GM18498 (cell line): ENCODE data around the gene NGFR.

Experiments
- ATAC-seq: cut with Tn5 transposase; IDR thresholded peaks from one replicate; pipeline ENCODE4 v1.9.1; 2021; ENCODE audit warnings: mild to moderate bottlenecking, moderate library complexity; ENCODE audit not compliant: unreplicated experiment

Gene NGFR, protein sequence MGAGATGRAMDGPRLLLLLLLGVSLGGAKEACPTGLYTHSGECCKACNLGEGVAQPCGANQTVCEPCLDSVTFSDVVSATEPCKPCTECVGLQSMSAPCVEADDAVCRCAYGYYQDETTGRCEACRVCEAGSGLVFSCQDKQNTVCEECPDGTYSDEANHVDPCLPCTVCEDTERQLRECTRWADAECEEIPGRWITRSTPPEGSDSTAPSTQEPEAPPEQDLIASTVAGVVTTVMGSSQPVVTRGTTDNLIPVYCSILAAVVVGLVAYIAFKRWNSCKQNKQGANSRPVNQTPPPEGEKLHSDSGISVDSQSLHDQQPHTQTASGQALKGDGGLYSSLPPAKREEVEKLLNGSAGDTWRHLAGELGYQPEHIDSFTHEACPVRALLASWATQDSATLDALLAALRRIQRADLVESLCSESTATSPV

DNA sequence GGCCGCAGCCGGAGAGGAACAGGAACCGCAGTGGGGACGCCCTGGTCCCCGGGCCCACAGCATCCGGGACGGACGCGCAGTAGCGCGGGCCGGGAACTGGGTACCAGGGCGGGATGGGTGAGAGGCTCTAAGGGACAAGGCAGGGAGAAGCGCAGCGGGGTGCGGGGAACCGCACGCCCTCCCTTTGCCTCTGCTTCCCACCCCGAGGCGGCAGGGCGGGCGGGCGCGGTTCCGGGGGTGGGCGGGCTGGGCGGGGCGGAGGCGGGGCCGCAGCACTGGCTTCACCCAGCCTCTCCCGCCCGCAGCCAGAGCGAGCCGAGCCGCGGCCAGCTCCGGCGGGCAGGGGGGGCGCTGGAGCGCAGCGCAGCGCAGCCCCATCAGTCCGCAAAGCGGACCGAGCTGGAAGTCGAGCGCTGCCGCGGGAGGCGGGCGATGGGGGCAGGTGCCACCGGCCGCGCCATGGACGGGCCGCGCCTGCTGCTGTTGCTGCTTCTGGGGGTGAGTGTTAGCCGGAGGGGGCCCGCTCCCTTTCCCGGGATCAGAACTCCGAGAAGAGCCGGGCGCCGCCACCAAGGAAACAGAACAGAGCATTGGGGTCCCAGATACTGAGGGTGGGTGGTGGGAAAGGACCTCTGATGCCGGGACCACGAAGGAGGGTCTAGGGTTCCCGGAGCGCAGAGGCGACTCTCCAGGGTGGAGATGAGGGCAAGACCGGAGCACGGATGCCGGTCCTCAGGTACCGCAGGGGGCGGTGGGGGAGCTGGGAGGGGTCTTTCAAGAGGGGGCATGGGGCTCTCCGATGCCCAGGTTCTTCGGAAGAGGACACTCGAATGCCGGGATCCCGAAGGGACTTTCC, at the start of gene NGFR:
TSS of gene NGFR (plus strand) at position 308 of the 856 bp plus-strand sequence. CDS start at position 433, 125 bp downstream.
- peak; percentile 42 for ATAC-seq

DNA sequence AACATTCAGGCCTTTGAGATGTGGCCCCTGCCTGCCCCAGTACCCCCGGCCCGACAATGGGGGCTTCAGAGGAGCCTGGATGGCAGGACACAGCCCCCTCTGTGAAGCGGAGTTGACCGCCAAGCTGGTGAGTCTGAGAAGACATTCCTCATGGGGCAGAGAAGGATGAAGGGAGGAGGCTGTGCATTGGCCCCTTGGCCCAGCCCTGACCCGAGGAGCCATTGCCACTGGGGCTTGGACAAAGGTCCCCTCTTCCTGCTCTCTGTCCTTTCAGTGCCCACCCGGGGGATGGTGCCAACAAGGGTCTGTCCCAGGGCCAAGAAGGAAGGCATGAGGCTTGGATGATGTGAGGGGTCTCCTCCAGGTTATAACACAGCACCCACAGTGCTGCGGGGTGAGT, 49.5 kb upstream of the NGFR start:
- no peak for ATAC-seq

DNA sequence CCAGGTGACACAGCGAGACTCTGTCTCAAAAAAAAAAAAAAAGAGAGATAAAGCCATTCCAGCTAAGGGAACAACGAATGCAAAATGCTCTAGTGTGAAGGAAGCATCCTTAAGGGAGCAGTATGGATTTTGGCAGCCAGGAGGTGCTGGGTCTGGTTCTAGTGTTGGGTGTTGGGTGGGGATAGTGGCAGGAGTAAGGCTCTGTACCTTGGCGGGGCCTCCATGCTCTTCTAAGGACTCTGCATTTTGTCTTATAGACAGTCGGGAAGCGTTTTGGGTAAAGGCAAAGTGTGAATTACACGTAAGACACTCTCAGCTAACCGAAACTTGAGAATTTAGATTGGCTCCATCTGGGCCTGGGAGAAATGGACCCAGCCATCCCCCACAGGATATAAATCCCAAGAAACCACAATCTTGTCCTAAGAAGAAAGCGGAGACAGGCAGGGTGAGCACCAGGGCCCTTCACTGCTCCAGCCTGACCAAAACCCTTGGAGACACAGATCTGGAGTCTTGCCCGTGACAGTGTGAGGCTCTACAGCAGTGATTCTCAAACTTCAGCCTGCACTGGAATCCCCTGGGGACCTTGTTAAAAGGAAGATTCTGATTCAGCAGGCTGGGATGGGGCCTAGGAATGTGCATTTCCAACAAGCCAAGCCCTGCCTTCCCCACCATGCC, 47.3 kb upstream of the NGFR start:
- no peak for ATAC-seq

DNA sequence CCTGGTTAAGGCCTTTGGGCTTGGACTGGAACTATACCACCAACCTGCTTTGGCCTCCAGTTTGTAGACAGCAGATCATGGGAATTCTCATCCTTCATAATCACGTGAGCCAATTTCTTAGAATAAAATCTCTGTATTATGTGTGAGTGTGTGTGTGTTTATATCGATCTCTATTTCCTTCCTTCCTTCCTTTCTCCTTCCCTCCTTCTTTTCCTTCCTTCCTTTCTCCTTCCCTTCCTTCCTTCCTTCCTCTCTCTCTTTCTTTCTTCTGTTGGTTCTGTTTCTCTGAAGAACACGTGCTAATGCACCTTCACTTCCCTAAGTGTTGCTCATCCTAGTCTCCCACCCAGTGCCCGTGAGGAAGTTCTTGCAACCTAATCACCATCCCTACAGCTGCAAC, 44.9 kb upstream of the NGFR start:
- ATAC-seq, result no peak

DNA sequence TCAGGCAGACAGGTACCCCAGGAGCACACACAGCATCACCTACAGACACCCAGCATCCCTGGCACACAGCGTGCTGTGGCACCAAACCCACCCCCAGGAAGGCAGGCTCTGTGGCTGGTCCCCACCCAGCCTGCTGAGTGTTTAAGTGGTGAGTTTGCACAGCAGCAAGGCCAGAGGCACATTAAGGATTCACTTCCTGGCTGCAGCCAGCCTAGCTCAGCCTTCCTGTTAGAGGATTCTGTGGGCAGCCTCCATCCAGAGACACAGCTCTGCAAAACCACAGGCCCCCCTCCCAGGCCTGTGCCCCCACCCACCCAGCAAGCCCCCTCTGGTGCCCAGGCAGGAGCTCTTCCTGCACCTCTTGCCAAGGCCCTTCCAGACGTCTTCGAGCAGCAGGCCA, 44.4 kb upstream of the NGFR start:
- ATAC-seq, result no peak

DNA sequence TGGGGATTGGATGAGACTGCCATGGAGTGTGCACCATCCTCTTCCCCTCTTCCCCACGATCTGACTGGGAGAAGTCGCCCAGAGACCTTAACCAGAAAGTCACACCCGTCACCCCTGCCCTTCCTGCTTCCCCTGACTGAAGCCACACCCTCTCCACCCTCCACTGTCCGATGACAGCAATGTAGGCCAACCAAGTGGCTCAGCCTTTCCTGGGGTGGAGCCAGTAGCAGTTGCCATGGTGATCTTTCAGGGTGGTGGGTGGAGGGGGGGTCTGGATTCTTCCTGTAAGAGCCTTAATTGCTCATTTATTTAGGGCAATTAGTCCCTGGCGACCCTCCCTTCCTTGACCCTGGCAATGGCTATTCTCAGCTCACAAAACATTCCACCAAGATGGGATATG, 42.9 kb upstream of the NGFR start:
- no peak for ATAC-seq

DNA sequence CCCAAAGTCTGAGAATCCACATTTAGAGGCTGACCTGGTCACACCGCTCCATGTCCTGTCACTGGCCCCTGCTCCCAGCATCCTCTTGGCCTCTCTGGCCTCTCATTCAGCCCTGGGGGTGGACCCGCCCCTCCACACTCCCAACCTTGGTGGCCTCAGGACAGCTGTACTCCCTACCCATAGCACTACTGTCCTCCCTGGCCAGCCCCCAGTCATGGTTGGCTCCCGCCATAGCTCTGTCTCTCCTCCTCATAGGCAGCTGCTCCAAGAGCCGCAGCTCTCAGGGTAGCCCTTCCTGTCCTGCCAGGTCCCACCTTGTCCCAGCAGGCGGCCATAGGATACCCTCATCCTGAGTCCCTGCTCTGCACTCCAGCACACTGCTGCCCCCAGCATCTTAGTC, 42.4 kb upstream of the NGFR start:
- no peak for ATAC-seq

DNA sequence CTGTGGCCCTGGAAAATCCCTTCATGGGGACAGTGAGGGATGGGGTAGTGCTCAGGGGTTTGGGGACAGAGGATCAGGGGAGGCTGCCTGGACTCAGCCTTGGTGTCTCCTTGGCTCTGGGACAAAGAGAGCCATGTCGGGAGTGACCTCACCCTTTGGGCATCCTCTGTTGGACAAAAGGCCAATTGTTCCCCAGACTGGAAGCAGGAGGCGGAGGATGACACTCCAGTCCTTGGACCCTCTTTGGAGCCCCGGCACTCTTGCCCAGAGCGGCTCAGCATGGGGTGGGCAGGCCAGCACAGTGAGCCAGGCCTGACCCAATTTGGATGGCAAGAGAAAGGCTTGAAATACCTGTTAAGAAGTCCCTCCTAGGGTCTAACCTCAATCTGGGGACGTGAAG, 41.0 kb upstream of the NGFR start:
- no peak for ATAC-seq

DNA sequence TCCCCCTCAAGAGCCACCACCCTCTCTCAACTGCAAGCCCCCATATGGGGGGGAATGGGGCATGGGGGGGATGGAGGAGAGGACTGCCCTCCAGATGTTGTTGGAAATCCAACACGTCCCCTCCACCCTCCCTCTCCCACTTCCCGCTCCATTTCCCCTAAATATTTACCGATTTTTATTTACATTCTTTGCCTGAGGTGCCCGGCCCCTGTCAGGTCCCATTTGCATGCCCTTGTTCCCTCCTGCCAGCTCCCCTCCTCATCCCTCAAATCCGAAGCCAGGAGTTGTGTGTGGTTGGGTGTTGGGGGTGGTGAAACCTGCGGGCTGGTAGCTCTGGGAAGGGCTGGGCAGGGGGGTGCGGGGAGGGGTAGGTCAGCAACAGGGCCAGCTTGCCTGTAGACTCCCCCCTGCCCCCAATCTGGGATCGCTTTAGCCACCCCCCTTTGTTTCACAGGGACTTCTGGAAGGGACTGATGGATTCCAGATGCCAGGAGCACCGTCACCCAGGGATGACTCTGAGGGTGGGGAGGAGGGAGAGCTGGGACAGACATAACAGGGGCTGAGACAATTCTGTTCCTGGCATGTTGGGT, 39.7 kb upstream of the NGFR start:
- no peak for ATAC-seq

DNA sequence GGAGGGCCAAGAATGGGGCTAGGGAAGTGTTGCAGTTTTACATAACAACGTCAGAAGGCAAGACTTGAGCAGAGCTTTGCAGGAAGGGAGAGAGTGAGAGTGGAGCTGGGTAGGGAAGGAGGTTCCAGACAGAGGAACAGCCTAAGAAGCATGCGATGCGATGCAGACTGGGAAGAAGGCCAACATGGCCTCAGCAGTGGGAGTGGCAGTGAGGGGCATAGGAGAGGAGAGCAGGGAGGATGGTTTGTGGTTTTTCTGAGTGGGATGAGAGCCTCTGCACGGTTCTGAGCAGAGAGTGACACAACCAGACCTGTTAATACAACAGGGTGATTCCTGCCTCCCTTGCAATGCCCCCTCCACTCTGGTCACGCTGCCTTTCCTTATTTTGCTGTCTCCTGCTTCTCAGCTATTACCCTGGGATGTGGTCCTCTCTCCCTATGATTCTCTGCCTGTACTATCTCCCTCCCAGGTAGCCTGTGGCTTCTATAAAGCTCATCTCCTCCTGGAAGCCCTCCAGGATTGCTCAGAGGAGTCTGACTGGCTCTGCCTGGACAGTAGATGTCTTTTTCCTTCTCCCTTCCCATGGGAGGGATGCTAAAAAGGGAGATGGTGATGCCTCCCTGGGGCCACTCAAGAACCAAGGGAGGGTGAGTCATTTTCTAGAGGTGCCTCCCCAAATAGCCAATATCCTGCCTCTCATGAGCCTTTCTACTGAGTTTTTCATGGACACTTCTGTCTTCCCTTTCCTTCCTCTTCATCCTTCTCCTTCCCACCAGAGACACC, 38.7 kb upstream of the NGFR start:
- no peak for ATAC-seq

DNA sequence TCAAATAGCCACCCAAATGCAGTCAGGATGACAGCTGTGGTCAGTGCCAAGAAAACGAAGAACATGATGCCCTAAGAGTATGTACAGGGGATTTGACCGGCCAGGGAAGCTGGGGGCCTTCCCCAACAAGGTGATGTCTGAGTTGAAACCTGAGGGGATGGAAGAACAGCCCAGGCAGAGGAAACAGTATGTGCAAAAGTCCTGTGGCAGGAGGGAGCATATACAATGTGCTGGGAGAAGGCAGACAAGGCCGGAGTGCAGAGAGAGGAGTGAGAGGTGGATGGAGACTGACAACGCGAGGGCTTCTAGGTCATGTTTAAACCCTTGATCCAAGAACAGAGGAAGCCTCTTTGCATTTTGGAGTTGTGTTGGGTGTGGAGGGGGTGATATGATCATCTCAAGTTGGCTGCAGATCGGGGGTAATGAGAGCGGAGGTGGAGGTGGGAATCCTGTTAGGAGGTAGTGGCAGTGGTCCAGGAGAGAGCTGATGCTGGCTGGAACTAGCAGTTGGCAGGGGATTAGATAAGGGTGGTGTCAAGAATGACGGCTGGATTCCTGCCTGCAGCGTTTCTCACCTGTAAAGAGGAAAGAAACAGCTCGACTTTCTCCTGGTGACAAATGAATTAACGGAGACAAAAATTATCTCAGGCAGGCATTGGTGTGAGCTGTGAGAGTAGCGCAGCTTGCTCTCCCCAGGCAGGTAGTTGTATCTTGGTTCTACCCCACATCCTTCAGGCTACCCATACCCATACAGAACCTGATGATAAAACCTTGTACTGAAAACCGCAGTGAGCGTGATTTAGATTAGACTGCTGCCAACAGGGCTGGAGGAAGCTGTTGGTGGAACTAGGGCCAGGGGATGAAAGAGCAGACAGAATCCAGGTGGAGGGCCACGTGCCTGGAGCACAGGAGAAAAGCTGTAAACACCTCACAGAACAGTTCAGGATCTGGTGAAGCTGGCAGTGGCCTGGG, 37.2 kb upstream of the NGFR start:
- no peak for ATAC-seq

DNA sequence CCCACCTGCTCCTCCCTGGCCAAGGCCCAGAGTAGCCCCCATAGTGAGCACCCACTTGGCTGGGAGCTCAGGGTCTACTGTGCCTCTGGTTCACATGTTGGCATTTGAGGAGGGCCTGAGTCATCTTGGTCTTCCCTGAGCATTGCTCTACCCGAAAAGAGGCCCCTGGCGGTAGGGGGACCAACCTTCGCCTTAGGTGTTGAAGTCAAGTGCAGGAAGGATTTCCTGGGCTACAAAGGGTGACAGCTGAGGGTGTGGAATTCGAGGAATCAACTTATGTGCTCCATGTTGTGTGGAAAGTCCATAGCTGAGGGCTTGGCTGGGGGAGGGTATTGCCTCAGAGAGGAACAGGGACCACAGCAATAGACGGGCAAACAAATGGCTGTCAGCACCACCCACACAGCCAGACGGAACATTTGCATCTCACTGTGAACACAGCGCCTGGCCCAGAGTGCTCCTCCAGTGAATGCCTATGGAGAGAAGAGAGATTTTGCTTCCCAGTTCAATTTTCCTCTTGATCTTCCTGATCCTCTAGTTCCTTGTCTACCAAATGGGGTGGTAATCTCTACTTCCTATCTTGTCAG, 35.6 kb upstream of the NGFR start:
- no peak for ATAC-seq

DNA sequence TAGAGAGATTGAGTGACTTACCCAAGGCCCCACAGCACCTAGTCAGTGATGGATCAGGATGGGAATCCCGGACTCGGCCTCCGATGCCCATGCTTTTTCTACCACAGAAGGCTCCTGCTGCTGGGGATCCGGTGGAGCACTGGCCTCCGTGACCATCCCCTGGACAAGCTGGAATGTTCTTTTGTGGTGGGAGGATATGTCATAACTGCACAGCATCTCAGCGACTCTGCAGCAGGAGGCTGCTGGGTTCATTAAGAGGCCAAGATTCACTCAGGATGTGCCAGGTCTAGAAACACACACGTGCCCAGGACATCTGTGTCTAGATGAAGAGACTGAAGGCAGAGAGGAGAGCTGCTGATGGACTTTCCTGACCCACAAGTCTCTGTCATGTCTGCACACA, 34.7 kb upstream of the NGFR start:
- ATAC-seq, result no peak

DNA sequence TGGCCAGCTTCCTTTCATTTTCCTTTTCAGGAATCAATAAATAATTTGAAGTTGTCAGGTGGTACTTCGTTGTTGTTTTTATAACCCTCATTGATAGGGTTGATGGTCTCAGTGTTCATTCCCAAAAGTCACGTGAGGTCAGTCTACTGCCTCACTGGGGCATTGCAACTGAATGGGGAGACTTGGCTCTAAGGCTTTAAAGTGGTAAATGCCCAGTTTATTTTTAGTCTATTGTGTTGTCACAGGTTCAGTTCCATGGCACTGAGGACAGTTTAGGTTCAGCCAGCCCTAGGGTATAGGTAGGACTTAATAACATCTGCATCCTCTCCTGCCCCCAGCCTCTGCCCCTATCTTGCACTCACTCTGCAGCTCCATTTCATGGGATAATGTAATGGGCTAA, 33.5 kb upstream of the NGFR start:
- no peak for ATAC-seq

DNA sequence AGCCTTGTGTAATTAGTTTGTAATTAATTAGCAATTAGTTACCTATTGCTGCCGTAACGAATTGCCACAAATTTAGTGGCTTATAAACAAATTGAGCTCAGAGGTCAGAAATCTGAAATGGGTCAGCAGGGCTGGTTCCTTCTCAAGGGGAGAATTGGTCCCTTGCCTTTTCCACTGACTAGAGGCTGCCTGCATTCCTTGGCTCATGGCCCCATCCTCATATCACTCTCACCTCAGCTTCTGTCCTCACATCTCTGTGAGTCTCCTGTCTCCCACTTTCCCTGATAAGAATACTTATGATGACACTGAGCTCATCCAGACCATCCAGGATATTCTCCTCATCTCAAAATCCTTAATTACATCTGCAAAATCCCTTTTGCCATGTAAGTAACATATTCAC, 31.0 kb upstream of the NGFR start:
- ATAC-seq, result no peak

DNA sequence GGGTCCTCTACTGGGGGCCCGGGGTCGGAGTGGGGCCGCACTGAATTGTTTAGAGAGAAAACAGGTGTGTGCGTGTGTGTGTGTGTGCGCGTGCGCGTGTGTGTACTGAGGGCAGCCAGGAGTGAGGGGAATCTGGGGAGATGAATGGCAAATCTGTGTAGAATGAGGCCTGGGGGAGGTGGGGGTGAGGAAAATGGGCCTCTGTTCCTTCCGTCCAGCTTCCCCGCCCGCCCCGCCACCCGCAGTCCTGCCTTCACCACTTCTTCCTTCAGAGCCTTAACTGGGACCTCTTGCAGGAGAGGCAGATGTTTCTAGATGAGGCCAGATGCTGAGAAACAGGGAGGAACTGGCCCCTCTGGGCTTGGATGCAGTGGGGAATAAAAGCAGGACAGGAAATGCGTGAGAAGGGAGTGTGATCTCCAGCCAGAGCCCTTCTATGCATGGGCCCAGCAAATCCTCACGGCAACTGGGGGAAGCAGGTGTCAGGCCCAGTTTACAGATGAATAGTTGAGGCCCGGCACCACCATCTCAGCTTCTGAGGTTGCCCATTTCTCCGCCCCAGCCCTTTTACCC, 29.7 kb upstream of the NGFR start:
- ATAC-seq, result no peak

DNA sequence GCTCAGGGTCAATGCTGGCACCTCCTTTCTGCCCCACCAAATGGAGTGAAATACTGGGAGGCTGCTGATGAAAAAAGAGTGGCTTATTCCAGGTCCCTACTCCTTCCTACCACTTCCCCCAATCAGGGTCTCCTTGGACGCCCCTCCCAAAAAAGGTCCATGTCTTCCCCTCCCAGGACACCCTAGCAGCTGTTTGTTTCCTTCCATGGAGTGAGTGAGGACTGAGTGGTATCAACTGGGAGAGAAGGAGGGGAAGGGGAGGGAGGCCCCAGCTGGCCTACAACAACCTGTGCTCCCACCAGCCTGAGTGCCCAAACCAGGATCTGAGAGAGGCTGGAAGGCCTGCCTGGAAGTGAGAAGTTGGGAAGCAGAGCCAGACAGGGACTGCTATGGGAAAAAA, 28.7 kb upstream of the NGFR start:
- no peak for ATAC-seq

DNA sequence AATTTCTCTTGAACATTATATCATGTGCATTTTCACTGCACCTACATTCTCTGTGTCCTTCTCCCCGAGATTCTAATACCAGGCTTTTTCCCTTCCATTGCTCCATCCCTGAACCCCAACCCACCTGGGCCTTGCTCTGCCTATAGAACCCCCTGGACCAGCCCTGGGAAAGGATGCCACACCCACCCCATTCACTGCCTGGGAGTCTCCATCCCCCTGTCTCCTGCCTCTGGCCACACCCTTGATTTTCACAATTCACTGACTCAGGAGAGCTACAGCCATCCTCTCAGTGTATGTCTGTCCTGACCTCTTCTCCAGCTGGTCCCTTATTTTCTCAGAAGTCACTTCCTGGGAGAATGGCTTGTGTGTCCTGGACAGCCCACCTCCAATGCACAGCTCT, 27.9 kb upstream of the NGFR start:
- no peak for ATAC-seq
